Measurements from ENCODE around the gene DIDO1.

- TF ChIP-seq CTCF (IDR thresholded peaks at IDR 0.05; ENCODE audit: insufficient read depth, low read length, poor library complexity, severe bottlenecking) (no peak), EZH2phosphoT487 (conservative IDR thresholded peaks at IDR 0.05; ENCODE audit: low read length) (no peak)
Measured at GRCh38 chr20:62828511-62829230, 97.6 kb downstream of the DIDO1 start.

Data from SU-DHL-6 (cell line).